Hepatocyte (in vitro differentiated cells): ENCODE results near the gene DOCK2. TPM values are rescaled to one million over a fixed set of nuclear protein-coding genes. Genes with fewer than 3 reads are reported as not detected.

Experiments used
- DNase-seq: peaks from one replicate; pipeline ENCODE4 v3.0.0-alpha.2; 2016; ENCODE audit warnings: low spot score
- H2AFZ ChIP-seq: fragments of 200-600 bp; sonication (generic); 2 replicates; pipeline ENCODE4 v1.6.0; 2016; ENCODE audit warnings: antibody characterized with exemption, mild to moderate bottlenecking
- H3K27ac ChIP-seq: fragments of 200-600 bp; sonication (generic); 2 replicates; pipeline ENCODE4 v1.5.1; 2016; ENCODE audit warnings: mild to moderate bottlenecking
- H3K27me3 ChIP-seq: fragments of 200-600 bp; sonication (generic); 2 replicates; pipeline ENCODE4 v1.6.1; 2016
- H3K36me3 ChIP-seq: fragments of 200-600 bp; sonication (generic); replicated peaks from 2 replicates; pipeline ENCODE4 v1.5.1; 2016; ENCODE audit warnings: low read depth; ENCODE audit not compliant: insufficient read depth
- H3K4me1 ChIP-seq: fragments of 200-600 bp; sonication (generic); 2 replicates; pipeline ENCODE4 v1.5.1; 2016; ENCODE audit warnings: mild to moderate bottlenecking, moderate library complexity; ENCODE audit not compliant: insufficient read depth
- H3K4me2 ChIP-seq: fragments of 200-600 bp; sonication (generic); 2 replicates; pipeline ENCODE4 v1.6.0; 2016
- H3K4me3 ChIP-seq: fragments of 200-600 bp; sonication (generic); 2 replicates; pipeline ENCODE4 v1.5.1; 2016; ENCODE audit warnings: mild to moderate bottlenecking
- H3K79me2 ChIP-seq: fragments of 200-600 bp; sonication (generic); 2 replicates; pipeline ENCODE4 v1.6.0; 2017; ENCODE audit warnings: mild to moderate bottlenecking
- H3K9me2 ChIP-seq: fragments of 200-600 bp; sonication (generic); replicated peaks from 2 replicates; pipeline ENCODE4 v1.6.0; 2017; ENCODE audit warnings: mild to moderate bottlenecking; ENCODE audit not compliant: insufficient read depth
- H3K9me3 ChIP-seq: fragments of 200-600 bp; sonication (generic); 2 replicates; pipeline ENCODE4 v1.5.1; 2016; ENCODE audit warnings: low read depth, mild to moderate bottlenecking
- H4K20me1 ChIP-seq: fragments of 200-600 bp; sonication (generic); 2 replicates; pipeline ENCODE4 v1.6.0; 2016; ENCODE audit warnings: mild to moderate bottlenecking; ENCODE audit not compliant: insufficient read depth, poor library complexity, severe bottlenecking
- CTCF ChIP-seq: fragments of 200-600 bp; sonication (generic); IDR thresholded peaks from 2 replicates; pipeline ENCODE4 v1.5.1; 2016; ENCODE audit warnings: antibody characterized with exemption, mild to moderate bottlenecking; ENCODE audit not compliant: poor library complexity
- EZH2 ChIP-seq: fragments of 200-600 bp; sonication (generic); IDR thresholded peaks from 2 replicates; pipeline ENCODE4 v1.6.1; 2016; ENCODE audit warnings: antibody characterized with exemption, mild to moderate bottlenecking, borderline replicate concordance
- EZH2phosphoT487 ChIP-seq: fragments of 200-600 bp; sonication (generic); IDR thresholded peaks from one replicate; pipeline ENCODE4 v1.6.1; 2018; ENCODE audit warnings: antibody characterized with exemption, mild to moderate bottlenecking, low read depth, moderate library complexity; ENCODE audit not compliant: unreplicated experiment, severe bottlenecking
- WGBS: methylation state at CpG from one replicate; pipeline ENCODE4 v1.1.6; 2016; ENCODE audit warnings: low lambda C conversion rate; ENCODE audit errors: missing lambda C conversion rate; 5-methylcytosine and 5-hydroxymethylcytosine counted together
- polyA plus RNA-seq: library from polyadenylated mRNA; unstranded; fragments of >200 nt; fragmentation: Nextera tagmentation; extraction: Ambion mirVana; gene quantifications from 2 replicates; pipeline ENCODE4 v1.2.1, GENCODE V29; 2016
- total RNA-seq: library from RNA; depleted of rRNA; stranded (reverse); fragments of >200 nt; gene quantifications from 2 replicates; pipeline ENCODE4 v1.2.3, GENCODE V29; 2014

Gene DOCK2
- total and polyA plus RNA-seq, 2 experiments from 2014 or later: 0.60 TPM; not detected in 1

- H2AFZ ChIP-seq: no peak overlapping the region
- no peaks in the 10 kb centered on the region for H3K9me2 ChIP-seq
- H3K27me3 ChIP-seq: peaks cover 33% of the 10 kb centered on the region
- 48% methylated on average over 23 of the region's 23 CpGs for WGBS
- H3K36me3 ChIP-seq: no peaks in the 10 kb centered on the region
- H3K4me3 ChIP-seq: no peak overlapping the region
- no peak for TF ChIP-seq CTCF
- TF ChIP-seq EZH2: no peak
- no peak for TF ChIP-seq EZH2phosphoT487
- DNase-seq: no peak
- H3K27ac ChIP-seq: no peak overlapping the region
- peak overlapping the region; percentile 76 for H3K4me2 ChIP-seq
- H4K20me1 ChIP-seq: no peaks in the 10 kb centered on the region
- H3K4me1 ChIP-seq: no peaks in the 10 kb centered on the region
- H3K9me3 ChIP-seq: no peaks in the 10 kb centered on the region
- H3K79me2 ChIP-seq: no peaks in the 10 kb centered on the region
Measured at GRCh38 chr5:169636477-169637084, 494 bp upstream of the DOCK2 start.

GRCh38 chr5:169637549-169638121 lies 560 bp downstream of the DOCK2 start:
- no peak overlapping the region for H3K27ac ChIP-seq
- H3K27me3 ChIP-seq: peaks cover 33% of the 10 kb centered on the region
- DNase-seq: no peak
- TF ChIP-seq EZH2 (no peak), EZH2phosphoT487 (no peak), CTCF (no peak)
- no peaks in the 10 kb centered on the region for H3K4me1 ChIP-seq
- no peak overlapping the region for H2AFZ ChIP-seq
- H3K4me2 ChIP-seq: peak overlapping the region; percentile 76
- H4K20me1 ChIP-seq: no peaks in the 10 kb centered on the region
- WGBS: 34% methylated on average over 18 of the region's 18 CpGs
- H3K9me3 ChIP-seq: no peaks in the 10 kb centered on the region
- H3K4me3 ChIP-seq: no peak overlapping the region
- no peaks in the 10 kb centered on the region for H3K79me2 ChIP-seq
- no peaks in the 10 kb centered on the region for H3K9me2 ChIP-seq
- H3K36me3 ChIP-seq: no peaks in the 10 kb centered on the region

GRCh38 chr5:169641253-169641652 lies 4.2 kb downstream of the DOCK2 start:
- Histone ChIP-seq H3K4me3 (no peak overlapping the region), H3K27ac (no peak overlapping the region), H3K4me2 (no peak overlapping the region), H2AFZ (no peak overlapping the region), H3K36me3 (no peaks in the 10 kb centered on the region), H3K27me3 (peaks cover 29% of the 10 kb centered on the region), H3K9me3 (no peaks in the 10 kb centered on the region), H3K9me2 (no peaks in the 10 kb centered on the region), H3K79me2 (no peaks in the 10 kb centered on the region), H4K20me1 (no peaks in the 10 kb centered on the region), H3K4me1 (no peaks in the 10 kb centered on the region)
- TF ChIP-seq EZH2phosphoT487 (no peak), EZH2 (no peak), CTCF (no peak)
- WGBS: 27% methylated on average over 6 of the region's 6 CpGs
- DNase-seq: peak; percentile 53
